ENCODE results near the gene GMCL1.

GMCL1 gene

DNA sequence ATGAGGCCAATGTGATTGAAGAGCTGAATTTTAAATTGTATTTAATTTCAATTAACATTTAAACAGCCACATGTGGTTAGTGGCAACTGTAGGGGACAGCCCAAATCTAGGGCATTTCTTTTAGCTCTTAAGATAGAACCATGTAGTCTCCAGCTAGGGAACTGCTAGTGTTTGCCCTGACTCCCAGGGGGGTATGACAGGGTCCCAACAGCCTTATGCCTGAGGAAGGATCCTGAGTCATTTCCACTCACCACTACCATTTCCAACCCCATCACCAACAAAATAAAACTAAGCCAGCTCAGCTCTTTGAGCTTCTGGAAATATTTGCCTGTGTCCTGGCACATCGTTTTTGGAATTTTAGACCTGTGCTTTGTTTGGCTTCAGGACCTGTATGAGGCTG is 13.7 kb upstream of the GMCL1 start:
- DNase-seq: no peak

GRCh38 chr2:69816923-69817542 is 12.4 kb upstream of the GMCL1 start:
- 21% methylated on average over 2 of the region's 3 CpGs for WGBS

More for the DNA sequence above, 13.7 kb upstream of the GMCL1 start:
- Histone ChIP-seq H2AK5ac (ENCODE audit: low read length, severe bottlenecking) (no peak overlapping the region), H3K9ac (ENCODE audit: low read length) (no peak overlapping the region), H4K8ac (ENCODE audit: low read length) (no peak overlapping the region), H3K27ac (ENCODE audit: low read length, poor library complexity, severe bottlenecking) (peak overlapping the region; percentile 39), H3K4me1 (ENCODE audit: control insufficient read depth, insufficient read depth, low read depth, low read length) (no peaks in the 10 kb centered on the region), H2BK12ac (ENCODE audit: low read length in 2 of 2) (no peak overlapping the region), H2BK15ac (ENCODE audit: low read depth, poor library complexity, severe bottlenecking) (no peak overlapping the region), H4K91ac (ENCODE audit: low read length) (no peak overlapping the region), H2BK120ac (ENCODE audit: low read depth, low read length) (no peak overlapping the region), H2AFZ (ENCODE audit: low read depth, low read length) (no peak overlapping the region), H3K14ac (ENCODE audit: low read length in 2 of 2) (no peak overlapping the region), H3K4ac (ENCODE audit: low read depth in 1 of 2, low read length in 2 of 2) (no peak overlapping the region), H3K4me3 (ENCODE audit: insufficient read depth in 1 of 2, low read depth in 1 of 2, low read length in 2 of 2) (no peak overlapping the region), H3K18ac (ENCODE audit: low read depth in 1 of 2, low read length in 2 of 2) (no peak overlapping the region), H3K23ac (ENCODE audit: low read length in 2 of 2) (no peak overlapping the region), H3K4me2 (ENCODE audit: low read length, poor library complexity, severe bottlenecking) (no peak overlapping the region), H2BK5ac (ENCODE audit: low read depth, low read length, poor library complexity, severe bottlenecking) (no peak overlapping the region), H3K36me3 (ENCODE audit: control insufficient read depth in 1 of 2, insufficient read depth in 2 of 2, low read depth in 1 of 2, low read length in 2 of 2) (peaks cover 40 to 86% of the 10 kb centered on the region in 2 experiments), H3K9me3 (ENCODE audit: control insufficient read depth, low read length) (no peaks in the 10 kb centered on the region), H3K79me1 (replicated peaks; ENCODE audit: low read length, poor library complexity, severe bottlenecking) (peaks cover 4% of the 10 kb centered on the region), H3K27me3 (ENCODE audit: control insufficient read depth in 1 of 2, insufficient read depth in 1 of 2, low read length in 2 of 2) (no peaks in the 10 kb centered on the region)
- 74% methylated on average over 1 of the region's 1 CpG for WGBS

DNA sequence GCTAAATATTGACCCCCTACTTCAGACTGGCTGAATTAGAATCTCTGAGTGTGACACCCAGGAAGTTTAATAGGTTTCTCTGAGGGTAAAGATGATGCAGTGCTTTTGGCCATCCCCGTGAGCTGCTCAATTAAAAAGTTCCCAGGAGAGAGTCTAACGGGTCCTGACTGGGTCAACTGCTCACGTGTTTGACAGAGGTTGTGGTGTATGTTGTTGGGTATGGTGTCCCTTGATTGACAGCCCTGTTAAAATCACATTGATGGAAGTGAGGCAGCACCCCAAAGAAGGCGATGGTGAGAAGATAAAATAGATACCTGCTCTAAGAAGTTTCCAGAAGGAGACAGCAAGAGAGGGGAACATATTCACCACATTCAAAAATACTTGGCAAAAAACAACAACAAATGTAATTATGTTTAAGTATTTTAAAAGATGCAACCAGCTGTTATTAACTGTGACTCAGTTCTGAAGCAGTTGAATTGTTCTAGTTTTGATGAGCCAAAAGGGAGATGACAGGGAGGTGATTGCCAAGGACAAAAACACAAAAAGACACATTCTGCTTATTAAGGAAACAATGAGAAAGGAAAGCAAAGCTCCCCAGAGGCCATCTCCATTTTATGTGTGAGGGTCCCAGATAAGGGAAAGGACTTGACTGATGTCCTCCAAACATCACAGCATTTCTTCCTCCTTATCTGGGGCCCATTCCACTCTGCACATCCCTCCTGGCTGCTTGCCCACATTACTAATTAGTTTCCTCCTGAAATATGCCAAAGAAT is 11.5 kb upstream of the GMCL1 start:
- WGBS: 87% methylated on average over 3 of the region's 4 CpGs
- H2BK15ac ChIP-seq (ENCODE audit: low read depth, poor library complexity, severe bottlenecking): no peak overlapping the region

More at GRCh38 chr2:69816923-69817542, 12.4 kb upstream of the GMCL1 start:
- Histone ChIP-seq H3K9me3 (ENCODE audit: control insufficient read depth, low read length) (no peaks in the 10 kb centered on the region), H3K4me1 (ENCODE audit: control insufficient read depth, insufficient read depth, low read depth, low read length) (no peaks in the 10 kb centered on the region), H4K91ac (ENCODE audit: low read length) (no peak overlapping the region), H3K9ac (ENCODE audit: low read length) (peak overlapping the region; percentile 34), H3K27ac (ENCODE audit: low read length, poor library complexity, severe bottlenecking) (no peak overlapping the region), H2AFZ (ENCODE audit: low read depth, low read length) (no peak overlapping the region), H2BK5ac (ENCODE audit: low read depth, low read length, poor library complexity, severe bottlenecking) (no peak overlapping the region), H3K14ac (ENCODE audit: low read length in 2 of 2) (no peak overlapping the region), H2BK120ac (ENCODE audit: low read depth, low read length) (no peak overlapping the region), H3K4ac (ENCODE audit: low read depth in 1 of 2, low read length in 2 of 2) (no peak overlapping the region), H3K4me2 (ENCODE audit: low read length, poor library complexity, severe bottlenecking) (no peak overlapping the region), H3K4me3 (ENCODE audit: insufficient read depth in 1 of 2, low read depth in 1 of 2, low read length in 2 of 2) (no peak overlapping the region), H2AK5ac (ENCODE audit: low read length, severe bottlenecking) (no peak overlapping the region), H2BK15ac (ENCODE audit: low read depth, poor library complexity, severe bottlenecking) (no peak overlapping the region), H3K23ac (ENCODE audit: low read length in 2 of 2) (no peak overlapping the region), H3K36me3 (ENCODE audit: control insufficient read depth in 1 of 2, insufficient read depth in 2 of 2, low read depth in 1 of 2, low read length in 2 of 2) (peaks cover 42 to 86% of the 10 kb centered on the region in 2 experiments), H3K18ac (ENCODE audit: low read depth in 1 of 2, low read length in 2 of 2) (no peak overlapping the region), H4K8ac (ENCODE audit: low read length) (no peak overlapping the region), H3K79me1 (replicated peaks; ENCODE audit: low read length, poor library complexity, severe bottlenecking) (peaks cover 4% of the 10 kb centered on the region), H3K27me3 (ENCODE audit: control insufficient read depth in 1 of 2, insufficient read depth in 1 of 2, low read length in 2 of 2) (no peaks in the 10 kb centered on the region), H2BK12ac (ENCODE audit: low read length in 2 of 2) (no peak overlapping the region)
- DNase-seq: peak; percentile 87

GRCh38 chr2:69827796-69828540 is 1.5 kb upstream of the GMCL1 start:
- H2AFZ ChIP-seq (ENCODE audit: low read depth, low read length): no peak overlapping the region
- H3K14ac ChIP-seq (ENCODE audit: low read length in 2 of 2): no peak overlapping the region
- no peak overlapping the region for H3K4me2 ChIP-seq (ENCODE audit: low read length, poor library complexity, severe bottlenecking)
- H4K91ac ChIP-seq (ENCODE audit: low read length): no peak overlapping the region
- peak overlapping the region in 1 of 2 experiments; percentile 91 for H3K4me3 ChIP-seq (ENCODE audit: insufficient read depth in 1 of 2, low read depth in 1 of 2, low read length in 2 of 2)
- peaks cover 10 to 13% of the 10 kb centered on the region in 2 experiments for H3K36me3 ChIP-seq (ENCODE audit: control insufficient read depth in 1 of 2, insufficient read depth in 2 of 2, low read depth in 1 of 2, low read length in 2 of 2)
- no peak for DNase-seq
- no peak overlapping the region for H3K18ac ChIP-seq (ENCODE audit: low read depth in 1 of 2, low read length in 2 of 2)
- no peak overlapping the region for H2BK5ac ChIP-seq (ENCODE audit: low read depth, low read length, poor library complexity, severe bottlenecking)
- no peak overlapping the region for H2AK5ac ChIP-seq (ENCODE audit: low read length, severe bottlenecking)
- no peaks in the 10 kb centered on the region for H3K27me3 ChIP-seq (ENCODE audit: control insufficient read depth in 1 of 2, insufficient read depth in 1 of 2, low read length in 2 of 2)
- peaks cover 16% of the 10 kb centered on the region for H3K4me1 ChIP-seq (ENCODE audit: control insufficient read depth, insufficient read depth, low read depth, low read length)
- H2BK15ac ChIP-seq (ENCODE audit: low read depth, poor library complexity, severe bottlenecking): no peak overlapping the region
- no peak overlapping the region for H3K4ac ChIP-seq (ENCODE audit: low read depth in 1 of 2, low read length in 2 of 2)
- 87% methylated on average over 8 of the region's 9 CpGs for WGBS
- H2BK120ac ChIP-seq (ENCODE audit: low read depth, low read length): no peak overlapping the region
- peak overlapping the region; percentile 95 for H3K27ac ChIP-seq (ENCODE audit: low read length, poor library complexity, severe bottlenecking)
- H3K9me3 ChIP-seq (ENCODE audit: control insufficient read depth, low read length): no peaks in the 10 kb centered on the region
- no peak overlapping the region for H3K23ac ChIP-seq (ENCODE audit: low read length in 2 of 2)
- peaks cover 2% of the 10 kb centered on the region for H3K79me1 ChIP-seq (replicated peaks; ENCODE audit: low read length, poor library complexity, severe bottlenecking)
- H2BK12ac ChIP-seq (ENCODE audit: low read length in 2 of 2): no peak overlapping the region
- peak overlapping the region; percentile 97 for H3K9ac ChIP-seq (ENCODE audit: low read length)
- no peak overlapping the region for H4K8ac ChIP-seq (ENCODE audit: low read length)

More for the DNA sequence above, 11.5 kb upstream of the GMCL1 start:
- Histone ChIP-seq H3K4ac (ENCODE audit: low read depth in 1 of 2, low read length in 2 of 2) (no peak overlapping the region), H2AFZ (ENCODE audit: low read depth, low read length) (no peak overlapping the region), H3K18ac (ENCODE audit: low read depth in 1 of 2, low read length in 2 of 2) (no peak overlapping the region), H3K27ac (ENCODE audit: low read length, poor library complexity, severe bottlenecking) (no peak overlapping the region), H4K8ac (ENCODE audit: low read length) (no peak overlapping the region), H3K23ac (ENCODE audit: low read length in 2 of 2) (no peak overlapping the region), H2BK5ac (ENCODE audit: low read depth, low read length, poor library complexity, severe bottlenecking) (no peak overlapping the region), H3K9me3 (ENCODE audit: control insufficient read depth, low read length) (no peaks in the 10 kb centered on the region), H2AK5ac (ENCODE audit: low read length, severe bottlenecking) (peak overlapping the region; percentile 10), H3K79me1 (replicated peaks; ENCODE audit: low read length, poor library complexity, severe bottlenecking) (peaks cover 3% of the 10 kb centered on the region), H3K4me2 (ENCODE audit: low read length, poor library complexity, severe bottlenecking) (no peak overlapping the region), H4K91ac (ENCODE audit: low read length) (no peak overlapping the region), H3K9ac (ENCODE audit: low read length) (peak overlapping the region; percentile 34), H3K14ac (ENCODE audit: low read length in 2 of 2) (no peak overlapping the region), H3K4me3 (ENCODE audit: insufficient read depth in 1 of 2, low read depth in 1 of 2, low read length in 2 of 2) (no peak overlapping the region), H3K36me3 (ENCODE audit: control insufficient read depth in 1 of 2, insufficient read depth in 2 of 2, low read depth in 1 of 2, low read length in 2 of 2) (peaks cover 36 to 84% of the 10 kb centered on the region in 2 experiments), H3K27me3 (ENCODE audit: control insufficient read depth in 1 of 2, insufficient read depth in 1 of 2, low read length in 2 of 2) (no peaks in the 10 kb centered on the region), H3K4me1 (ENCODE audit: control insufficient read depth, insufficient read depth, low read depth, low read length) (no peaks in the 10 kb centered on the region), H2BK120ac (ENCODE audit: low read depth, low read length) (no peak overlapping the region), H2BK12ac (ENCODE audit: low read length in 2 of 2) (no peak overlapping the region)
- DNase-seq: no peak

All from mesenchymal stem cell (in vitro differentiated cells and primary cell).